ENCODE measurements around the gene BRCA2. TPM values are rescaled to one million over a fixed set of nuclear protein-coding genes. Genes with fewer than 3 reads are reported as not detected.

Gene BRCA2
- total and polyA plus RNA-seq, 9 of the 15 experiments (the other 6 are each of a cell fraction or from before 2014, with no cell fraction given), result 4.1 to 17.3 (median 5.8) TPM

DNA sequence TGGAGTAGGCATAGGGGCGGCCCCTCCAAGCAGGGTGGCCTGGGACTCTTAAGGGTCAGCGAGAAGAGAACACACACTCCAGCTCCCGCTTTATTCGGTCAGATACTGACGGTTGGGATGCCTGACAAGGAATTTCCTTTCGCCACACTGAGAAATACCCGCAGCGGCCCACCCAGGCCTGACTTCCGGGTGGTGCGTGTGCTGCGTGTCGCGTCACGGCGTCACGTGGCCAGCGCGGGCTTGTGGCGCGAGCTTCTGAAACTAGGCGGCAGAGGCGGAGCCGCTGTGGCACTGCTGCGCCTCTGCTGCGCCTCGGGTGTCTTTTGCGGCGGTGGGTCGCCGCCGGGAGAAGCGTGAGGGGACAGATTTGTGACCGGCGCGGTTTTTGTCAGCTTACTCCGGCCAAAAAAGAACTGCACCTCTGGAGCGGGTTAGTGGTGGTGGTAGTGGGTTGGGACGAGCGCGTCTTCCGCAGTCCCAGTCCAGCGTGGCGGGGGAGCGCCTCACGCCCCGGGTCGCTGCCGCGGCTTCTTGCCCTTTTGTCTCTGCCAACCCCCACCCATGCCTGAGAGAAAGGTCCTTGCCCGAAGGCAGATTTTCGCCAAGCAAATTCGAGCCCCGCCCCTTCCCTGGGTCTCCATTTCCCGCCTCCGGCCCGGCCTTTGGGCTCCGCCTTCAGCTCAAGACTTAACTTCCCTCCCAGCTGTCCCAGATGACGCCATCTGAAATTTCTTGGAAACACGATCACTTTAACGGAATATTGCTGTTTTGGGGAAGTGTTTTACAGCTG is at the start of gene BRCA2, which contains the start of gene ZAR1L (continued):
- TF ChIP-seq, protein P1, sequence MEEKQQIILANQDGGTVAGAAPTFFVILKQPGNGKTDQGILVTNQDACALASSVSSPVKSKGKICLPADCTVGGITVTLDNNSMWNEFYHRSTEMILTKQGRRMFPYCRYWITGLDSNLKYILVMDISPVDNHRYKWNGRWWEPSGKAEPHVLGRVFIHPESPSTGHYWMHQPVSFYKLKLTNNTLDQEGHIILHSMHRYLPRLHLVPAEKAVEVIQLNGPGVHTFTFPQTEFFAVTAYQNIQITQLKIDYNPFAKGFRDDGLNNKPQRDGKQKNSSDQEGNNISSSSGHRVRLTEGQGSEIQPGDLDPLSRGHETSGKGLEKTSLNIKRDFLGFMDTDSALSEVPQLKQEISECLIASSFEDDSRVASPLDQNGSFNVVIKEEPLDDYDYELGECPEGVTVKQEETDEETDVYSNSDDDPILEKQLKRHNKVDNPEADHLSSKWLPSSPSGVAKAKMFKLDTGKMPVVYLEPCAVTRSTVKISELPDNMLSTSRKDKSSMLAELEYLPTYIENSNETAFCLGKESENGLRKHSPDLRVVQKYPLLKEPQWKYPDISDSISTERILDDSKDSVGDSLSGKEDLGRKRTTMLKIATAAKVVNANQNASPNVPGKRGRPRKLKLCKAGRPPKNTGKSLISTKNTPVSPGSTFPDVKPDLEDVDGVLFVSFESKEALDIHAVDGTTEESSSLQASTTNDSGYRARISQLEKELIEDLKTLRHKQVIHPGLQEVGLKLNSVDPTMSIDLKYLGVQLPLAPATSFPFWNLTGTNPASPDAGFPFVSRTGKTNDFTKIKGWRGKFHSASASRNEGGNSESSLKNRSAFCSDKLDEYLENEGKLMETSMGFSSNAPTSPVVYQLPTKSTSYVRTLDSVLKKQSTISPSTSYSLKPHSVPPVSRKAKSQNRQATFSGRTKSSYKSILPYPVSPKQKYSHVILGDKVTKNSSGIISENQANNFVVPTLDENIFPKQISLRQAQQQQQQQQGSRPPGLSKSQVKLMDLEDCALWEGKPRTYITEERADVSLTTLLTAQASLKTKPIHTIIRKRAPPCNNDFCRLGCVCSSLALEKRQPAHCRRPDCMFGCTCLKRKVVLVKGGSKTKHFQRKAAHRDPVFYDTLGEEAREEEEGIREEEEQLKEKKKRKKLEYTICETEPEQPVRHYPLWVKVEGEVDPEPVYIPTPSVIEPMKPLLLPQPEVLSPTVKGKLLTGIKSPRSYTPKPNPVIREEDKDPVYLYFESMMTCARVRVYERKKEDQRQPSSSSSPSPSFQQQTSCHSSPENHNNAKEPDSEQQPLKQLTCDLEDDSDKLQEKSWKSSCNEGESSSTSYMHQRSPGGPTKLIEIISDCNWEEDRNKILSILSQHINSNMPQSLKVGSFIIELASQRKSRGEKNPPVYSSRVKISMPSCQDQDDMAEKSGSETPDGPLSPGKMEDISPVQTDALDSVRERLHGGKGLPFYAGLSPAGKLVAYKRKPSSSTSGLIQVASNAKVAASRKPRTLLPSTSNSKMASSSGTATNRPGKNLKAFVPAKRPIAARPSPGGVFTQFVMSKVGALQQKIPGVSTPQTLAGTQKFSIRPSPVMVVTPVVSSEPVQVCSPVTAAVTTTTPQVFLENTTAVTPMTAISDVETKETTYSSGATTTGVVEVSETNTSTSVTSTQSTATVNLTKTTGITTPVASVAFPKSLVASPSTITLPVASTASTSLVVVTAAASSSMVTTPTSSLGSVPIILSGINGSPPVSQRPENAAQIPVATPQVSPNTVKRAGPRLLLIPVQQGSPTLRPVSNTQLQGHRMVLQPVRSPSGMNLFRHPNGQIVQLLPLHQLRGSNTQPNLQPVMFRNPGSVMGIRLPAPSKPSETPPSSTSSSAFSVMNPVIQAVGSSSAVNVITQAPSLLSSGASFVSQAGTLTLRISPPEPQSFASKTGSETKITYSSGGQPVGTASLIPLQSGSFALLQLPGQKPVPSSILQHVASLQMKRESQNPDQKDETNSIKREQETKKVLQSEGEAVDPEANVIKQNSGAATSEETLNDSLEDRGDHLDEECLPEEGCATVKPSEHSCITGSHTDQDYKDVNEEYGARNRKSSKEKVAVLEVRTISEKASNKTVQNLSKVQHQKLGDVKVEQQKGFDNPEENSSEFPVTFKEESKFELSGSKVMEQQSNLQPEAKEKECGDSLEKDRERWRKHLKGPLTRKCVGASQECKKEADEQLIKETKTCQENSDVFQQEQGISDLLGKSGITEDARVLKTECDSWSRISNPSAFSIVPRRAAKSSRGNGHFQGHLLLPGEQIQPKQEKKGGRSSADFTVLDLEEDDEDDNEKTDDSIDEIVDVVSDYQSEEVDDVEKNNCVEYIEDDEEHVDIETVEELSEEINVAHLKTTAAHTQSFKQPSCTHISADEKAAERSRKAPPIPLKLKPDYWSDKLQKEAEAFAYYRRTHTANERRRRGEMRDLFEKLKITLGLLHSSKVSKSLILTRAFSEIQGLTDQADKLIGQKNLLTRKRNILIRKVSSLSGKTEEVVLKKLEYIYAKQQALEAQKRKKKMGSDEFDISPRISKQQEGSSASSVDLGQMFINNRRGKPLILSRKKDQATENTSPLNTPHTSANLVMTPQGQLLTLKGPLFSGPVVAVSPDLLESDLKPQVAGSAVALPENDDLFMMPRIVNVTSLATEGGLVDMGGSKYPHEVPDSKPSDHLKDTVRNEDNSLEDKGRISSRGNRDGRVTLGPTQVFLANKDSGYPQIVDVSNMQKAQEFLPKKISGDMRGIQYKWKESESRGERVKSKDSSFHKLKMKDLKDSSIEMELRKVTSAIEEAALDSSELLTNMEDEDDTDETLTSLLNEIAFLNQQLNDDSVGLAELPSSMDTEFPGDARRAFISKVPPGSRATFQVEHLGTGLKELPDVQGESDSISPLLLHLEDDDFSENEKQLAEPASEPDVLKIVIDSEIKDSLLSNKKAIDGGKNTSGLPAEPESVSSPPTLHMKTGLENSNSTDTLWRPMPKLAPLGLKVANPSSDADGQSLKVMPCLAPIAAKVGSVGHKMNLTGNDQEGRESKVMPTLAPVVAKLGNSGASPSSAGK (IDR thresholded peaks at IDR 0.05), result peak; percentile 83
- no peak for TF ChIP-seq XRCC4 (IDR thresholded peaks at IDR 0.05; ENCODE audit: extremely low read depth, insufficient read depth, insufficient read length)
- TF ChIP-seq WHSC1 (IDR thresholded peaks at IDR 0.05; ENCODE audit: low read length), result no peak
- TF ChIP-seq PYGO2 (tag; IDR thresholded peaks at IDR 0.05), result no peak
- TF ChIP-seq ESRRA (IDR thresholded peaks at IDR 0.05; ENCODE audit: borderline replicate concordance, low read depth), result no peak
- no peak for TF ChIP-seq U2AF2 (optimal IDR thresholded peaks at IDR 0.05; ENCODE audit: low read depth, low read length)
- TF ChIP-seq ZNF77 (CRISPR knock-in tag; IDR thresholded peaks at IDR 0.05), result no peak
- no peak for TF ChIP-seq GATA2 (CRISPR knock-in tag; IDR thresholded peaks at IDR 0.05)
- TF ChIP-seq DMBX1 (CRISPR knock-in tag; IDR thresholded peaks at IDR 0.05; ENCODE audit: borderline replicate concordance), result no peak
- no peak for TF ChIP-seq ZNF589 (CRISPR knock-in tag; IDR thresholded peaks at IDR 0.05; ENCODE audit: low read depth)
- TF ChIP-seq KLF10 (CRISPR knock-in tag; IDR thresholded peaks at IDR 0.05), result no peak
- no peak for TF ChIP-seq SMAD1 (IDR thresholded peaks at IDR 0.05; ENCODE audit: low read depth, low read length, partially characterized antibody)
- TF ChIP-seq BACH1 (tag; IDR thresholded peaks at IDR 0.05), result no peak
- TF ChIP-seq HNRNPH1 (optimal IDR thresholded peaks at IDR 0.05; ENCODE audit: low read depth, low read length), result no peak
- TF ChIP-seq MXD1 (CRISPR knock-in tag; IDR thresholded peaks at IDR 0.05; ENCODE audit: borderline replicate concordance, poor library complexity, severe bottlenecking), result no peak
- TF ChIP-seq HDAC3 (IDR thresholded peaks at IDR 0.05; ENCODE audit: borderline replicate concordance, partially characterized antibody), result no peak
- TF ChIP-seq ZNF311 (CRISPR knock-in tag; IDR thresholded peaks at IDR 0.05), result no peak
